Testis (tissue), 3 donors: ENCODE data around the gene HMCN1. TPM values are rescaled to one million over a fixed set of nuclear protein-coding genes. Genes with fewer than 3 reads are reported as not detected.

Experiments
- DNase-seq: peaks from one replicate; pipeline ENCODE4 v3.0.0-alpha.2; 2019
- H3K27ac ChIP-seq, 2 donors: fragments of 200-600 bp; sonication (generic); one replicate each; pipeline ENCODE4 v1.5.1; 2019
- H3K27me3 ChIP-seq: fragments of 200-600 bp; sonication (generic); one replicate; pipeline ENCODE4 v1.5.1; 2019
- H3K36me3 ChIP-seq: fragments of 200-600 bp; sonication (generic); one replicate; pipeline ENCODE4 v1.5.1; 2017; ENCODE audit warnings: low read depth; ENCODE audit errors: missing control alignments
- H3K4me1 ChIP-seq: fragments of 200-600 bp; sonication (generic); one replicate; pipeline ENCODE4 v1.5.1; 2019
- H3K4me3 ChIP-seq, 2 donors: fragments of 200-600 bp; sonication (generic); one replicate each; pipeline ENCODE4 v1.5.1; 2017 to 2019
- H3K9me3 ChIP-seq: fragments of 200-600 bp; sonication (generic); one replicate; pipeline ENCODE4 v1.5.1; 2017
- CTCF ChIP-seq, 3 experiments: fragments of 450-650 bp in 2 of 3; fragments of 200-600 bp in 1 of 3; sonication (generic) in 1 of 3; IDR thresholded peaks; one replicate each; pipeline ENCODE4 v1.5.1; 2016 to 2019; ENCODE audit warnings: antibody characterized with exemption in 3 of 3, mild to moderate bottlenecking in 2 of 3, moderate library complexity in 1 of 3
- POLR2A ChIP-seq: fragments of 450-650 bp; IDR thresholded peaks from one replicate; pipeline ENCODE4 v1.6.1; 2017; ENCODE audit warnings: antibody characterized with exemption, mild to moderate bottlenecking, moderate library complexity
- WGBS, 2 donors: methylation state at CpG; one replicate each; pipeline ENCODE4 v1.1.5; 2018; 5-methylcytosine and 5-hydroxymethylcytosine counted together
- intact Hi-C: fragments of 100-400 bp; cut with DNase I; formaldehyde crosslinking; loops from one replicate; pipeline ENCODE4 v1.15.1; 2023; ENCODE audit warnings: low total_unique reads
- polyA plus RNA-seq: library from polyadenylated mRNA; stranded (reverse); fragments of 350-450 nt; fragmentation: Illumina TruSeq; extraction: RNeasy Lipid Tissue Mini Kit (QIAGEN cat#74804); gene quantifications from one replicate; pipeline ENCODE4 v1.2.3, GENCODE V29; 2014; ENCODE audit warnings: low read depth, low replicate concordance; ENCODE audit not compliant: insufficient read depth
- total RNA-seq, 2 donors: library from RNA; depleted of rRNA; stranded (reverse); fragments of >200 nt; gene quantifications; one replicate each; pipeline ENCODE4 v1.2.3, GENCODE V29; 2016

The HMCN1 gene
- total and polyA plus RNA-seq, 3 donors from 2014 or later: 5.2 to 6.2 (median 5.7) TPM

- intact Hi-C loops: no loop called here
- WGBS, 2 donors: 83 to 96% methylated on average over 3 of the region's 3 CpGs
- Histone ChIP-seq H3K4me1 (no peaks in the 10 kb centered on the region), H3K36me3 (no peaks in the 10 kb centered on the region), H3K27me3 (no peaks in the 10 kb centered on the region), H3K9me3 (no peaks in the 10 kb centered on the region), H3K27ac (no peak overlapping the region), H3K4me3 (no peak overlapping the region)
- DNase-seq: no peak
- TF ChIP-seq POLR2A (no peak), CTCF (IDR thresholded peaks at IDR 0.05) (no peak)
These were observed 430.6 kb downstream of the HMCN1 start for GRCh38 chr1:186164773-186165172.

- no peaks in the 10 kb centered on the region for H3K9me3 ChIP-seq
- intact Hi-C loops: no loop called here
- no peak overlapping the region for H3K27ac ChIP-seq
- 83% methylated on average over 1 of the region's 1 CpG for WGBS, 2 donors
- H3K36me3 ChIP-seq: no peaks in the 10 kb centered on the region
- no peaks in the 10 kb centered on the region for H3K27me3 ChIP-seq
- no peak overlapping the region for H3K4me3 ChIP-seq
- TF ChIP-seq CTCF (IDR thresholded peaks at IDR 0.05): no peak
- no peak for TF ChIP-seq POLR2A
- DNase-seq: no peak
- no peaks in the 10 kb centered on the region for H3K4me1 ChIP-seq
These were observed 431.1 kb downstream of the HMCN1 start for GRCh38 chr1:186165303-186165702.

GRCh38 chr1:186167096-186167668, 433.0 kb downstream of the HMCN1 start:
- intact Hi-C loops: no loop called here
- no peak for DNase-seq
- H3K36me3 ChIP-seq: no peaks in the 10 kb centered on the region
- no peaks in the 10 kb centered on the region for H3K27me3 ChIP-seq
- no peak overlapping the region for H3K4me3 ChIP-seq
- TF ChIP-seq POLR2A (no peak), CTCF (IDR thresholded peaks at IDR 0.05) (no peak)
- WGBS, 2 donors: 94 to 96% methylated on average over 5 of the region's 5 CpGs
- no peaks in the 10 kb centered on the region for H3K9me3 ChIP-seq
- no peaks in the 10 kb centered on the region for H3K4me1 ChIP-seq
- H3K27ac ChIP-seq: no peak overlapping the region

- TF ChIP-seq POLR2A: no peak
- no peak for TF ChIP-seq CTCF (IDR thresholded peaks at IDR 0.05)
- Histone ChIP-seq H3K27ac (no peak overlapping the region), H3K27me3 (no peaks in the 10 kb centered on the region), H3K4me3 (no peak overlapping the region), H3K4me1 (no peaks in the 10 kb centered on the region), H3K36me3 (no peaks in the 10 kb centered on the region), H3K9me3 (no peaks in the 10 kb centered on the region)
- intact Hi-C loops: no loop called here
- DNase-seq: no peak
- WGBS, 2 donors: 70 to 75% methylated on average over 4 of the region's 4 CpGs
These were observed 441.4 kb downstream of the HMCN1 start for GRCh38 chr1:186175588-186175987.

GRCh38 chr1:186178426-186179043, 444.3 kb downstream of the HMCN1 start:
- no peak overlapping the region for H3K27ac ChIP-seq

More at GRCh38 chr1:186178426-186179043, 444.3 kb downstream of the HMCN1 start:
- Histone ChIP-seq H3K4me1 (no peaks in the 10 kb centered on the region), H3K36me3 (no peaks in the 10 kb centered on the region), H3K9me3 (no peaks in the 10 kb centered on the region), H3K27me3 (no peaks in the 10 kb centered on the region), H3K4me3 (no peak overlapping the region)
- DNase-seq: no peak
- TF ChIP-seq CTCF (IDR thresholded peaks at IDR 0.05) (no peak), POLR2A (no peak)
- 86 to 92% methylated on average over 5 of the region's 5 CpGs for WGBS, 2 donors
- intact Hi-C loops: no loop called here
